Measurements from ENCODE around the gene SLC2A5.
"Not testable (repeated sequence)": the region's sequence is repeated elsewhere in the genome, so short reads cannot be mapped to it uniquely, and the experiment has no call there.

DNA sequence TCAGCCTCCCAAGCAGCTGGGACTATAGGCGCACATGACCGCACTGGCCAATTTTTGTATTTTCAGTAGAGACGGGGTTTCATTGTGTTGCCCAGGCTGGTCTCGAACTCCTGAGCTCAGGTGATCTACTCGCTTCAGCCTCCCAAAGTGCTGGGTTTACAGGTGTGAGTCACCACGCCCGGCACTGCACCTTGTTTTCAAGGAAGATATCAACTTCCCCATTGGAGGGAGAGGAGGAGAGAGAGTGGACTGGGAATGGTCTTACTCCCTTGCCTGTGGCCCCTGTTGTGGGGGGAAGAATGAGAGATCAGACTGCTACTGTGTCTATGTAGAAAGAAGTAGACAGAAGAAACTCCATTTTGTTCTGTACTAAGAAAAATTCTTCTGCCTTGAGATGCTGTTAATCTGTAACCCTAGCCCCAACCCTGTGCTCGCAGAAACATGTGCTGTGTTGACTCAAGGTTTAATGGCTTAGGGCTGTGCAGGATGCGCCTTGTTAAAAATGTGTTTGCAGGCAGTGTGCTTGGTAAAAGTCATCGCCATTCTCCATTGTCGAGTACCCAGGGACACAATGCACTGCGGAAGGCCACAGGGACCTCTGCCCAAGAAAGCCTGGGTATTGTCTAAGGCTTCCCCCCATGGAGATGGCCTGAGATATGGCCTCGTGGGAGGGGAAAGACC, 67.8 kb downstream of the SLC2A5 start:
- TF ChIP-seq, protein P1, sequence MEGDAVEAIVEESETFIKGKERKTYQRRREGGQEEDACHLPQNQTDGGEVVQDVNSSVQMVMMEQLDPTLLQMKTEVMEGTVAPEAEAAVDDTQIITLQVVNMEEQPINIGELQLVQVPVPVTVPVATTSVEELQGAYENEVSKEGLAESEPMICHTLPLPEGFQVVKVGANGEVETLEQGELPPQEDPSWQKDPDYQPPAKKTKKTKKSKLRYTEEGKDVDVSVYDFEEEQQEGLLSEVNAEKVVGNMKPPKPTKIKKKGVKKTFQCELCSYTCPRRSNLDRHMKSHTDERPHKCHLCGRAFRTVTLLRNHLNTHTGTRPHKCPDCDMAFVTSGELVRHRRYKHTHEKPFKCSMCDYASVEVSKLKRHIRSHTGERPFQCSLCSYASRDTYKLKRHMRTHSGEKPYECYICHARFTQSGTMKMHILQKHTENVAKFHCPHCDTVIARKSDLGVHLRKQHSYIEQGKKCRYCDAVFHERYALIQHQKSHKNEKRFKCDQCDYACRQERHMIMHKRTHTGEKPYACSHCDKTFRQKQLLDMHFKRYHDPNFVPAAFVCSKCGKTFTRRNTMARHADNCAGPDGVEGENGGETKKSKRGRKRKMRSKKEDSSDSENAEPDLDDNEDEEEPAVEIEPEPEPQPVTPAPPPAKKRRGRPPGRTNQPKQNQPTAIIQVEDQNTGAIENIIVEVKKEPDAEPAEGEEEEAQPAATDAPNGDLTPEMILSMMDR (conservative IDR thresholded peaks at IDR 0.05; ENCODE audit: low read depth, low read length): not testable (repeated sequence)
- not testable (repeated sequence) for TF ChIP-seq RAD21 (IDR thresholded peaks at IDR 0.05; ENCODE audit: low read length); POLR2A (IDR thresholded peaks at IDR 0.05; ENCODE audit: low read depth, low read length); USF2 (IDR thresholded peaks at IDR 0.05; ENCODE audit: low read depth, low read length); RCOR1 (IDR thresholded peaks at IDR 0.05; ENCODE audit: insufficient replicate concordance, low read length); BHLHE40 (IDR thresholded peaks at IDR 0.05; ENCODE audit: low read depth, low read length); RFX5 (IDR thresholded peaks at IDR 0.05; ENCODE audit: low read depth, low read length); NFE2L2 (IDR thresholded peaks at IDR 0.05; ENCODE audit: low read depth, low read length)
- TF ChIP-seq, protein P2, sequence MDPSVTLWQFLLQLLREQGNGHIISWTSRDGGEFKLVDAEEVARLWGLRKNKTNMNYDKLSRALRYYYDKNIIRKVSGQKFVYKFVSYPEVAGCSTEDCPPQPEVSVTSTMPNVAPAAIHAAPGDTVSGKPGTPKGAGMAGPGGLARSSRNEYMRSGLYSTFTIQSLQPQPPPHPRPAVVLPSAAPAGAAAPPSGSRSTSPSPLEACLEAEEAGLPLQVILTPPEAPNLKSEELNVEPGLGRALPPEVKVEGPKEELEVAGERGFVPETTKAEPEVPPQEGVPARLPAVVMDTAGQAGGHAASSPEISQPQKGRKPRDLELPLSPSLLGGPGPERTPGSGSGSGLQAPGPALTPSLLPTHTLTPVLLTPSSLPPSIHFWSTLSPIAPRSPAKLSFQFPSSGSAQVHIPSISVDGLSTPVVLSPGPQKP (IDR thresholded peaks at IDR 0.05; ENCODE audit: borderline replicate concordance, low read depth, low read length): not testable (repeated sequence)
